ENCODE data around the gene FBXO44.
A peak's percentile ranks its signal among the peaks of the same experiment; 100 is the strongest.

Gene FBXO44

GRCh38 chr1:11680270-11681070 is 25.8 kb downstream of the FBXO44 start (continued):
- TF ChIP-seq, protein P1, sequence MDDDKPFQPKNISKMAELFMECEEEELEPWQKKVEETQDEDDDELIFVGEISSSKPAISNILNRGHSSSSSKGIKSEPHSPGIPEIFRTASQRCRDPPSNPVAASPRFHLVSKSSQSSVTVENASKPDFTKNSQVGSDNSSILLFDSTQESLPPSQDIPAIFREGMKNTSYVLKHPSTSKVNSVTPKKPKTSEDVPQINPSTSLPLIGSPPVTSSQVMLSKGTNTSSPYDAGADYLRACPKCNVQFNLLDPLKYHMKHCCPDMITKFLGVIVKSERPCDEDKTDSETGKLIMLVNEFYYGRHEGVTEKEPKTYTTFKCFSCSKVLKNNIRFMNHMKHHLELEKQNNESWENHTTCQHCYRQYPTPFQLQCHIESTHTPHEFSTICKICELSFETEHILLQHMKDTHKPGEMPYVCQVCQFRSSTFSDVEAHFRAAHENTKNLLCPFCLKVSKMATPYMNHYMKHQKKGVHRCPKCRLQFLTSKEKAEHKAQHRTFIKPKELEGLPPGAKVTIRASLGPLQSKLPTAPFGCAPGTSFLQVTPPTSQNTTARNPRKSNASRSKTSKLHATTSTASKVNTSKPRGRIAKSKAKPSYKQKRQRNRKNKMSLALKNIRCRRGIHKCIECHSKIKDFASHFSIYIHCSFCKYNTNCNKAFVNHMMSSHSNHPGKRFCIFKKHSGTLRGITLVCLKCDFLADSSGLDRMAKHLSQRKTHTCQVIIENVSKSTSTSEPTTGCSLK (tag by site-specific recombination; IDR thresholded peaks at IDR 0.05): no peak
- TF ChIP-seq, protein P2, sequence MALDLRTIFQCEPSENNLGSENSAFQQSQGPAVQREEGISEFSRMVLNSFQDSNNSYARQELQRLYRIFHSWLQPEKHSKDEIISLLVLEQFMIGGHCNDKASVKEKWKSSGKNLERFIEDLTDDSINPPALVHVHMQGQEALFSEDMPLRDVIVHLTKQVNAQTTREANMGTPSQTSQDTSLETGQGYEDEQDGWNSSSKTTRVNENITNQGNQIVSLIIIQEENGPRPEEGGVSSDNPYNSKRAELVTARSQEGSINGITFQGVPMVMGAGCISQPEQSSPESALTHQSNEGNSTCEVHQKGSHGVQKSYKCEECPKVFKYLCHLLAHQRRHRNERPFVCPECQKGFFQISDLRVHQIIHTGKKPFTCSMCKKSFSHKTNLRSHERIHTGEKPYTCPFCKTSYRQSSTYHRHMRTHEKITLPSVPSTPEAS (tag by site-specific recombination; IDR thresholded peaks at IDR 0.05): 0 out of 2 replicates have a peak, but pooled peaks have one; percentile 14
- TF ChIP-seq ZNF302 (tag by site-specific recombination; IDR thresholded peaks at IDR 0.05; ENCODE audit: low read depth) (no peak), ZBTB1 (tag by site-specific recombination; IDR thresholded peaks at IDR 0.05) (no peak), ZNF837 (tag by site-specific recombination; IDR thresholded peaks at IDR 0.05) (no peak), ZNF777 (tag by site-specific recombination; IDR thresholded peaks at IDR 0.05; ENCODE audit: borderline replicate concordance) (no peak), ZNF791 (tag by site-specific recombination; IDR thresholded peaks at IDR 0.05) (no peak), ZNF174 (tag by site-specific recombination; IDR thresholded peaks at IDR 0.05) (no peak), ZNF585B (tag by site-specific recombination; IDR thresholded peaks at IDR 0.05) (no peak), ZNF548 (tag by site-specific recombination; IDR thresholded peaks at IDR 0.05) (no peak), HIC1 (tag by site-specific recombination; IDR thresholded peaks at IDR 0.05) (peak; percentile 95), ZNF830 (tag by site-specific recombination; IDR thresholded peaks at IDR 0.05; ENCODE audit: low read depth) (no peak), ZNF362 (tag by site-specific recombination; IDR thresholded peaks at IDR 0.05) (no peak), ZNF394 (tag by site-specific recombination; IDR thresholded peaks at IDR 0.05; ENCODE audit: borderline replicate concordance) (peak; percentile 15; the same call in 1 of the 2 replicates), ZNF560 (tag by site-specific recombination; IDR thresholded peaks at IDR 0.05; ENCODE audit: borderline replicate concordance) (no peak), SCRT1 (tag by site-specific recombination; IDR thresholded peaks at IDR 0.05; ENCODE audit: borderline replicate concordance) (no peak), ZNF292 (tag by site-specific recombination; IDR thresholded peaks at IDR 0.05; ENCODE audit: borderline replicate concordance, low read depth) (no peak), SP2 (tag by site-specific recombination; IDR thresholded peaks at IDR 0.05) (peak; percentile 54), ZNF48 (tag by site-specific recombination; IDR thresholded peaks at IDR 0.05) (no peak), ZNF354C (tag by site-specific recombination; IDR thresholded peaks at IDR 0.05; ENCODE audit: borderline replicate concordance, low read depth) (no peak), ZNF664 (tag by site-specific recombination; IDR thresholded peaks at IDR 0.05) (no peak), ZNF311 (tag by site-specific recombination; IDR thresholded peaks at IDR 0.05; ENCODE audit: borderline replicate concordance) (no peak), ZNF155 (tag by site-specific recombination; IDR thresholded peaks at IDR 0.05) (no peak), RBAK (tag by site-specific recombination; IDR thresholded peaks at IDR 0.05) (no peak), GFI1B (tag by site-specific recombination; IDR thresholded peaks at IDR 0.05) (no peak; the same call in 1 of the 2 replicates), GLI2 (tag by site-specific recombination; IDR thresholded peaks at IDR 0.05; ENCODE audit: borderline replicate concordance, low read depth) (no peak), ZNF776 (tag by site-specific recombination; IDR thresholded peaks at IDR 0.05; ENCODE audit: borderline replicate concordance) (no peak), ZFHX2 (tag by site-specific recombination; conservative IDR thresholded peaks at IDR 0.05) (0 out of 2 replicates have a peak, but pooled peaks have one; percentile 1)
- TF ChIP-seq, protein P3, sequence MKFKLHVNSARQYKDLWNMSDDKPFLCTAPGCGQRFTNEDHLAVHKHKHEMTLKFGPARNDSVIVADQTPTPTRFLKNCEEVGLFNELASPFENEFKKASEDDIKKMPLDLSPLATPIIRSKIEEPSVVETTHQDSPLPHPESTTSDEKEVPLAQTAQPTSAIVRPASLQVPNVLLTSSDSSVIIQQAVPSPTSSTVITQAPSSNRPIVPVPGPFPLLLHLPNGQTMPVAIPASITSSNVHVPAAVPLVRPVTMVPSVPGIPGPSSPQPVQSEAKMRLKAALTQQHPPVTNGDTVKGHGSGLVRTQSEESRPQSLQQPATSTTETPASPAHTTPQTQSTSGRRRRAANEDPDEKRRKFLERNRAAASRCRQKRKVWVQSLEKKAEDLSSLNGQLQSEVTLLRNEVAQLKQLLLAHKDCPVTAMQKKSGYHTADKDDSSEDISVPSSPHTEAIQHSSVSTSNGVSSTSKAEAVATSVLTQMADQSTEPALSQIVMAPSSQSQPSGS (tag by site-specific recombination; IDR thresholded peaks at IDR 0.05; ENCODE audit: low read depth): no peak
- TF ChIP-seq, protein P4, sequence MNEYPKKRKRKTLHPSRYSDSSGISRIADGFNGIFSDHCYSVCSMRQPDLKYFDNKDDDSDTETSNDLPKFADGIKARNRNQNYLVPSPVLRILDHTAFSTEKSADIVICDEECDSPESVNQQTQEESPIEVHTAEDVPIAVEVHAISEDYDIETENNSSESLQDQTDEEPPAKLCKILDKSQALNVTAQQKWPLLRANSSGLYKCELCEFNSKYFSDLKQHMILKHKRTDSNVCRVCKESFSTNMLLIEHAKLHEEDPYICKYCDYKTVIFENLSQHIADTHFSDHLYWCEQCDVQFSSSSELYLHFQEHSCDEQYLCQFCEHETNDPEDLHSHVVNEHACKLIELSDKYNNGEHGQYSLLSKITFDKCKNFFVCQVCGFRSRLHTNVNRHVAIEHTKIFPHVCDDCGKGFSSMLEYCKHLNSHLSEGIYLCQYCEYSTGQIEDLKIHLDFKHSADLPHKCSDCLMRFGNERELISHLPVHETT (tag by site-specific recombination; IDR thresholded peaks at IDR 0.05): no peak
